Upper lobe of left lung (tissue), 6 donors: ENCODE data around the gene ITPKC. TPM values are rescaled to one million over a fixed set of nuclear protein-coding genes. Genes with fewer than 3 reads are reported as not detected.

Experiments
- ATAC-seq, 2 donors: fragments of 200-7000 bp; cut with Tn5 transposase; one replicate each; pipeline ENCODE4 v1.9.1; 2022; ENCODE audit warnings: mild to moderate bottlenecking in 2 of 2, moderate library complexity in 2 of 2; ENCODE audit not compliant: low FRiP score in 2 of 2
- DNase-seq, 2 donors: peaks; one replicate each; pipeline ENCODE4 v3.0.0-alpha.2; 2019 to 2020
- H3K27ac ChIP-seq, 4 donors: fragments of 200-600 bp; sonication (generic); one replicate each; pipeline ENCODE4 v1.5.1; 2016 to 2019
- H3K27me3 ChIP-seq, 4 donors: fragments of 200-600 bp; sonication (generic); one replicate each; pipeline ENCODE4 v1.5.1; 2017 to 2019
- H3K36me3 ChIP-seq, 4 donors: fragments of 200-600 bp; sonication (generic); one replicate each; pipeline ENCODE4 v1.5.1; 2016 to 2019
- H3K4me1 ChIP-seq, 4 donors: fragments of 200-600 bp; sonication (generic); one replicate each; pipeline ENCODE4 v1.5.1; 2018 to 2019
- H3K4me3 ChIP-seq, 4 donors: fragments of 200-600 bp; sonication (generic); one replicate each; pipeline ENCODE4 v1.5.1; 2017 to 2019; ENCODE audit warnings: mild to moderate bottlenecking in 2 of 4, moderate library complexity in 1 of 4
- H3K9me3 ChIP-seq, 4 donors: fragments of 200-600 bp; sonication (generic); one replicate each; pipeline ENCODE4 v1.5.1; 2018 to 2019
- EP300 ChIP-seq, 4 donors: sonication (generic); formaldehyde crosslinking; IDR thresholded peaks; one replicate each; pipeline ENCODE4 v1.5.1; 2017; ENCODE audit warnings: antibody characterized with exemption in 4 of 4, control low read depth in 2 of 4
- POLR2A ChIP-seq, 4 donors: fragments of 450-650 bp; IDR thresholded peaks; one replicate each; pipeline ENCODE4 v1.5.1; 2016 to 2017; ENCODE audit warnings: antibody characterized with exemption in 4 of 4, mild to moderate bottlenecking in 2 of 4
- POLR2AphosphoS5 ChIP-seq, 2 donors: sonication (generic); formaldehyde crosslinking; IDR thresholded peaks; one replicate each; pipeline ENCODE4 v1.5.1; 2017; ENCODE audit warnings: antibody characterized with exemption in 2 of 2
- WGBS, 2 donors: methylation state at CpG; one replicate each; pipeline ENCODE4 v1.1.5; 2017 to 2018; 5-methylcytosine and 5-hydroxymethylcytosine counted together
- total RNA-seq, 6 donors: library from RNA; depleted of rRNA in 4 of 6; stranded (reverse); fragments of >200 nt in 4 of 6; gene quantifications; one replicate each; pipeline versions ENCODE4 v1.1.0 to v1.2.1, GENCODE V29; 2016 to 2021
- TF ChIP-seq, protein P1 (sequence below), 6 experiments: fragments of 450-650 bp in 4 of 6; fragments of 200-600 bp in 2 of 6; sonication (generic) in 2 of 6; IDR thresholded peaks; one replicate each; pipeline ENCODE4 v1.5.1; 2016 to 2019; ENCODE audit warnings: antibody characterized with exemption in 6 of 6
- donor health status: DM: no; HTN: no; CAD: no; lungs with moderate emphysema.
- donor health status: DM: no; HTN: yes; CAD: no; lungs with severe emphysema.

ITPKC gene
- total RNA-seq, 6 donors from 2014 or later, result 38.4 to 76.0 (median 55.2) TPM

DNA sequence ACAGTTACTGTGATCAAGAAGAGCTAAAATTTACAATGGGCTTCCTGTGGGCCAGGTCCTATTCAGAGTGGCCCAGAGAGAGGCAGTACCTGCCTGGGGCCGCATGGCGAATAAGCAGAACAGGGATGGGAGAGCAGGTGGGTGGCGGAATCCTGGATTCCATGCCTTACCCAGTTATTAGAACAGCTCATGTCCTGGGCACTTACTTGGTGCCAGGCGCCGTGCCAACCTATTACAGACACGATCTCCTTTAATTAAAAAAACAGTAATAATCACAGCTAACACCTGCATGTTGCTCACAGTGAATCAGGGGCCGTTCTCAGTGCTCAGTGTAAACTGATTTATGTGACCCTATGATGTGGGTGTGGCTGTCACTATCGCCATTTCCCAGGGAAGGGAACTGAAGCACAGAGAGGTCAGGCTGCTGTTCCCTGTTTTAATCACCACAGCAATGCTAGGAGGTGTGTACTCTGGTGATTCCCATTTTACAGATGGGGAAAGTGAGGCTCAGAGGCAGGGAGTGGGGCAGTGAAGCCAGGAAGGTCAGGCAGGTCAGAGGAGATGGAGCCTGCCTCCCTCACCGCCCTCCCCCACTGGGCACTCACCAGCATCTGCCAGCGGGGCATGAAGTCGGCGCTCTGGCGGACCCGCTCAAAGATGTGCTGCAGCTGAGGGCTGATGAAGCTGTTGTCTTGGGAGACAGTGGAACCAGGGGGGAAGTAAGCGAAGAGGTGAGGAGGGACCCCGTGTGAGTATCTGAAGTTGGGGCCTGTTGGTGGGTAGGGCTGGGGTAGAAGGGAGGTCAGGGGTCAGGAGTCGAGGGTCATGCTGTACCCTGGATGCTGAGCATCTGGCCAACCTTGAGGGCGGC is 12.2 kb upstream of the ITPKC start:
- ATAC-seq (peak in 1 of 2 donors; percentile 11), DNase-seq (no peak)
- Histone ChIP-seq H3K9me3 (no peaks in the 10 kb centered on the region), H3K36me3 (peaks cover 24 to 90% (median 70%) of the 10 kb centered on the region in 4 donors), H3K4me3 (no peak overlapping the region), H3K27ac (no peak overlapping the region), H3K4me1 (no peaks in the 10 kb centered on the region), H3K27me3 (no peaks in the 10 kb centered on the region)
- no peak for TF ChIP-seq POLR2AphosphoS5 (IDR thresholded peaks at IDR 0.05)
- TF ChIP-seq, protein P1, sequence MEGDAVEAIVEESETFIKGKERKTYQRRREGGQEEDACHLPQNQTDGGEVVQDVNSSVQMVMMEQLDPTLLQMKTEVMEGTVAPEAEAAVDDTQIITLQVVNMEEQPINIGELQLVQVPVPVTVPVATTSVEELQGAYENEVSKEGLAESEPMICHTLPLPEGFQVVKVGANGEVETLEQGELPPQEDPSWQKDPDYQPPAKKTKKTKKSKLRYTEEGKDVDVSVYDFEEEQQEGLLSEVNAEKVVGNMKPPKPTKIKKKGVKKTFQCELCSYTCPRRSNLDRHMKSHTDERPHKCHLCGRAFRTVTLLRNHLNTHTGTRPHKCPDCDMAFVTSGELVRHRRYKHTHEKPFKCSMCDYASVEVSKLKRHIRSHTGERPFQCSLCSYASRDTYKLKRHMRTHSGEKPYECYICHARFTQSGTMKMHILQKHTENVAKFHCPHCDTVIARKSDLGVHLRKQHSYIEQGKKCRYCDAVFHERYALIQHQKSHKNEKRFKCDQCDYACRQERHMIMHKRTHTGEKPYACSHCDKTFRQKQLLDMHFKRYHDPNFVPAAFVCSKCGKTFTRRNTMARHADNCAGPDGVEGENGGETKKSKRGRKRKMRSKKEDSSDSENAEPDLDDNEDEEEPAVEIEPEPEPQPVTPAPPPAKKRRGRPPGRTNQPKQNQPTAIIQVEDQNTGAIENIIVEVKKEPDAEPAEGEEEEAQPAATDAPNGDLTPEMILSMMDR (IDR thresholded peaks at IDR 0.05), result no peak
- no peak for TF ChIP-seq EP300 (IDR thresholded peaks at IDR 0.05)
- no peak for TF ChIP-seq POLR2A (IDR thresholded peaks at IDR 0.05)
- 94 to 96% methylated on average over 17 to 18 of the region's 18 CpGs for WGBS, 2 donors

GRCh38 chr19:40705362-40705651 is 11.6 kb upstream of the ITPKC start:
- ATAC-seq (peak in 1 of 2 donors; percentile 63), DNase-seq (no peak)
- H3K4me3 ChIP-seq, result no peak overlapping the region
- no peak overlapping the region for H3K27ac ChIP-seq
- H3K4me1 ChIP-seq, result no peaks in the 10 kb centered on the region
- peaks cover 25 to 90% (median 72%) of the 10 kb centered on the region in 4 donors for H3K36me3 ChIP-seq
- no peaks in the 10 kb centered on the region for H3K9me3 ChIP-seq
- WGBS, 2 donors, result 96 to 97% methylated on average over 9 of the region's 9 CpGs
- no peak for TF ChIP-seq EP300 (IDR thresholded peaks at IDR 0.05)
- TF ChIP-seq, protein P1 (IDR thresholded peaks at IDR 0.05), result no peak
- TF ChIP-seq POLR2AphosphoS5 (IDR thresholded peaks at IDR 0.05), result no peak
- no peak for TF ChIP-seq POLR2A (IDR thresholded peaks at IDR 0.05)
- no peaks in the 10 kb centered on the region for H3K27me3 ChIP-seq

GRCh38 chr19:40705950-40706619 is 10.8 kb upstream of the ITPKC start:
- no peak for TF ChIP-seq POLR2A (IDR thresholded peaks at IDR 0.05)
- DNase-seq (no peak), ATAC-seq (no peak)
- Histone ChIP-seq H3K27ac (no peak overlapping the region), H3K36me3 (peaks cover 25 to 88% (median 77%) of the 10 kb centered on the region in 4 donors), H3K9me3 (no peaks in the 10 kb centered on the region), H3K4me3 (no peak overlapping the region), H3K27me3 (no peaks in the 10 kb centered on the region), H3K4me1 (no peaks in the 10 kb centered on the region)
- 92 to 93% methylated on average over 7 of the region's 7 CpGs for WGBS, 2 donors

DNA sequence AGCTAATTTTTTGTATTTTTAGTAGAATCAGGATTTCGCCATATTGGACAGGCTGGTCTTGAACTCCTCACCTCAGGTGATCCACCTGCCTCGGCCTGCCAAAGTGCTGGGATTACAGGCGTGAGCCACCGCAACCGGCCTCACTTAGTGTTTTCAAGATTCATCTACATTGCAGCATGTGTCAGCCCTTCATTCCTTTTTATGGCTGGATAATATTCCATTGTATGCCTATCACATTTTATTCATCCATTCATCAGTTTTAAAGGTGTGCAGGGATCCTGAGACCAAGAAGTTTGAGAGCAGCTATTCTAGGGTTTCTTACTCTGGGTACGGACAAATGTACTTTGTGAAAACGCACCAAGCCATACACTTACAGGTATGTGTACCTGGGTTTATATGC is 9.3 kb upstream of the ITPKC start:
- Histone ChIP-seq H3K9me3 (no peaks in the 10 kb centered on the region), H3K36me3 (peaks cover 22 to 77% (median 67%) of the 10 kb centered on the region in 4 donors), H3K27me3 (no peaks in the 10 kb centered on the region), H3K27ac (no peak overlapping the region), H3K4me1 (no peaks in the 10 kb centered on the region), H3K4me3 (no peak overlapping the region)
- WGBS, 2 donors, result 97 to 99% methylated on average over 7 of the region's 7 CpGs
- TF ChIP-seq EP300 (IDR thresholded peaks at IDR 0.05), result no peak
- TF ChIP-seq POLR2AphosphoS5 (IDR thresholded peaks at IDR 0.05), result no peak
- TF ChIP-seq, protein P1 (IDR thresholded peaks at IDR 0.05), result no peak
- TF ChIP-seq POLR2A (IDR thresholded peaks at IDR 0.05), result no peak
- no peak for DNase-seq
- no peak for ATAC-seq

DNA sequence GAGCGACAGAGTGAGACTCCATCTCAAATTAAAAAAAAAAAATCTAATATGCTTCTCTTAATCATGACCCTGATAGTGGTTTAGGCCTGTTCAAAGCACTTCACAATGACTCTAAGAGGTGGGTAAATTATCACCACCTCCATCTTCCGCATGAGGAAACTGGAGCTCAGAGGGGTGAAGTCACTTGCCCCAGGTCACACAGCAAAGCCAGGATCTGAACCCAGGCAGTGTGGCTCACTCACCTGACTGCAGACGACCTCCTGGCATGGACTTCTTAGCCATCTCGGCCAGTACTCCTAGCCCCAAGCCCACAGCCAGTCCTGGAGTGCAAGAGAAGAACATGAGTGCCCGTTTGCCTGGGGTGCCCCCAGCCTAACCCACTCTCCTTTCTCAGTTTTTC is 7.1 kb upstream of the ITPKC start:
- H3K4me3 ChIP-seq, result no peak overlapping the region
- H3K27ac ChIP-seq, result no peak overlapping the region
- WGBS, 2 donors, result 87 to 94% methylated on average over 5 of the region's 5 CpGs
- ATAC-seq (no peak), DNase-seq (no peak)
- TF ChIP-seq POLR2AphosphoS5 (IDR thresholded peaks at IDR 0.05) (no peak), EP300 (IDR thresholded peaks at IDR 0.05) (no peak), POLR2A (IDR thresholded peaks at IDR 0.05) (no peak)
- TF ChIP-seq, protein P1 (IDR thresholded peaks at IDR 0.05), result no peak
- H3K27me3 ChIP-seq, result no peaks in the 10 kb centered on the region
- H3K4me1 ChIP-seq, result peaks cover 7 to 12% (median 10%) of the 10 kb centered on the region in 4 donors
- no peaks in the 10 kb centered on the region for H3K9me3 ChIP-seq
- H3K36me3 ChIP-seq, result peaks cover 9 to 62% (median 46%) of the 10 kb centered on the region in 4 donors
